Mucosa of rectum (tissue), 2 donors: ENCODE results near the gene RALY.

Experiments used
- H3K27ac ChIP-seq, 2 donors: one replicate each; pipeline ENCODE4 v1.7.0; 2013; ENCODE audit warnings: inconsistent platforms in 2 of 2, low read depth in 2 of 2, low read length in 2 of 2
- H3K27me3 ChIP-seq, 2 donors: one replicate each; pipeline ENCODE4 v1.7.0; 2013; ENCODE audit warnings: low read length in 2 of 2; ENCODE audit not compliant: control insufficient read depth in 2 of 2, insufficient read depth in 2 of 2
- H3K36me3 ChIP-seq, 2 donors: one replicate each; pipeline ENCODE4 v1.7.0; 2013; ENCODE audit warnings: low read length in 2 of 2; ENCODE audit not compliant: control insufficient read depth in 2 of 2, insufficient read depth in 2 of 2
- H3K4me1 ChIP-seq, 2 donors: one replicate each; pipeline ENCODE4 v1.7.0; 2013; ENCODE audit warnings: low read length in 2 of 2, mild to moderate bottlenecking in 1 of 2; ENCODE audit not compliant: control insufficient read depth in 2 of 2, insufficient read depth in 2 of 2
- H3K4me3 ChIP-seq, 2 donors: one replicate each; pipeline ENCODE4 v1.7.0; 2013; ENCODE audit warnings: low read length in 2 of 2
- H3K9ac ChIP-seq, 2 donors: one replicate each; pipeline ENCODE4 v1.7.0; 2013; ENCODE audit warnings: low read length in 2 of 2, low read depth in 1 of 2, mild to moderate bottlenecking in 1 of 2
- H3K9me3 ChIP-seq, 2 donors: one replicate each; pipeline ENCODE4 v1.7.0; 2013; ENCODE audit warnings: low read length in 2 of 2; ENCODE audit not compliant: control insufficient read depth in 2 of 2
- donor health status: healthy.
- donor health status: Normal muscosa, but diverticular disease.

RALY gene

DNA sequence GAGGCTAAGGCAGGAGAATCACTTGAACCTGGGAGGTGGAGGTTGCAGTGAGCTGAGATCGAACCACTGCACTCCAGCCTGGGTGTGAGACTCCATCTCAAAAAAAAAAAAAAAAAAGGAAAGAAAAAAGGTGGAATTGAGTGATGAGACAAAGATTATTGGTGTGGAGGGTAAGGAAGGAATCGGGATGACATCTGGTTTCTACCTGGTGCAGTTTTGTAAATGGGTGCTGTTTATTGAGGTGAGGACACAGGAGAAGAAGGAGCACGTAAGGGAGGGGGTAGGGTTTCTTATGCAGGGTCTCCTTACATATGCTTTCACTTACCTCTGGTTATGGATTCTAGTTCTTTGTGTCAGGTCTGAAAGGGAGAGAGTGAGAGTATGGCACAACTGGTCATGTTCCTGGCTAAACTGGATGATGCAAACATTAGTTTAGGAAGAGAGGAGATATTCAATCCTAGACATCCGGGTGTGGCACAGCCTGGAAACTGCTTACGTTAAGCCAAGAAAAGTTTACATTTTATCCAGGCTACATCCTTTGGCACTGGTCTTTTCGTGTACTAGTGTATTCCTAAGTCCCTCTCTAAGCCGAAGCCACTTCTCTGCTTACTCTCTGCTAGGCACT, 5.4 kb downstream of the RALY start:
- Histone ChIP-seq H3K36me3 (peaks cover 0 to 2% of the 10 kb centered on the region in 2 donors), H3K9ac (no peak overlapping the region), H3K9me3 (no peaks in the 10 kb centered on the region), H3K27me3 (no peaks in the 10 kb centered on the region), H3K4me1 (peaks cover 45 to 54% of the 10 kb centered on the region in 2 donors), H3K27ac (no peak overlapping the region), H3K4me3 (no peak overlapping the region)

DNA sequence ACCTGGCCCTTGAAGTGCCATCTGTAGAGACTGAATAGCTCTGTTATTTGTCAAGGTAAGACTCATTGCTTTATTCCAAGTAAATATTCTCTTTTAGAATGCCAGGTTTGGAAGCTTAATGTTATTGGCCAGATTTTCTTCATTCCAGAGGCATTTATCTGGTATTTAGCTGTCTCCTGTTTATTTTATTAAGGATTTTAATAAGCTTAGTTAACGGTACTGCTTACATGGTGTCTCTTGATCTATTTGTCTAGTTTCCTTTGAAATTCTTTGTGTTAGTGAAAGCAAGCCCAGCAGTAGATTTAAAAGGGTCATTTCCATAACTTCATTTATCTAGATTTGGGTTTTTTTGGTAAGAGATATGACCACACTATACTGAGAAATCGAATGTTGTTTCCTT, 7.7 kb downstream of the RALY start:
- Histone ChIP-seq H3K27ac (no peak overlapping the region), H3K9ac (no peak overlapping the region), H3K27me3 (no peaks in the 10 kb centered on the region), H3K4me3 (no peak overlapping the region), H3K36me3 (peaks cover 2% of the 10 kb centered on the region in 2 donors), H3K9me3 (no peaks in the 10 kb centered on the region), H3K4me1 (peaks cover 35 to 36% of the 10 kb centered on the region in 2 donors)

GRCh38 chr20:34004227-34004626, 10.5 kb downstream of the RALY start:
- Histone ChIP-seq H3K9ac (no peak overlapping the region), H3K4me1 (peaks cover 15 to 20% of the 10 kb centered on the region in 2 donors)

DNA sequence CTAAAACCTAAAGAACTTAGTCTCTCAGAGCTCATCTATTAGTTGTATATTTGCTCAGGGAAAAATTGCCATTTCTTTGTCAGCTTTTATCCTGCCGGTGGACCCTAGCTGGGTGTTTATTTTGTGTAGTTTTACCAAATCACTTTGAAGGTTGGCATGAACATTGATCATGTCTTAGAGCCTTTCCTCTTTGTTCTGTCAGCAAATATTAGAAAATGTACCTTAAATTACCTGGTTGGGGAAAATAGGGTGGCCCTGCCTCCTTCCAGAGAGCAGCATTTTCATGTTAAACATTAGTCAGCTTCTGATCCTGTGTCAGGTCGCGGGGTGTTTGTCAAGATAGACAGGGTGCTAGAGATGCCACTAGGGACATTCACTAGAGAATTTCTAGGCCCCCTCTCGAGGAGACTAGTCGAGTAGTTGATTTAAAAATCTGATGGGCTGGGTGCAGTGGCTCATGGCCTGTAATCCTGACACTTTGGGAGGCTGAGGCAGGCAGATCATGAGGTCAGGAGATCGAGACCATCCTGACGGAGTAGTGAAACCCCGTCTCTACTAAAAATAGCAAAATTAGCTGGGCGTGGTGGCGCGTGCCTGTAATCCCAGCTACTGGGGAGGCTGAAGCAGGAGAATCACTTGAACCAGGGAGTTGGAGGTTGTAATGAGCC, 11.2 kb downstream of the RALY start:
- Histone ChIP-seq H3K9me3 (no peaks in the 10 kb centered on the region), H3K27ac (no peak overlapping the region), H3K27me3 (no peaks in the 10 kb centered on the region), H3K9ac (no peak overlapping the region), H3K4me3 (no peak overlapping the region), H3K36me3 (peaks cover 2% of the 10 kb centered on the region in 2 donors), H3K4me1 (peaks cover 9 to 19% of the 10 kb centered on the region in 2 donors)

More at GRCh38 chr20:34004227-34004626, 10.5 kb downstream of the RALY start:
- Histone ChIP-seq H3K27ac (no peak overlapping the region), H3K9me3 (no peaks in the 10 kb centered on the region), H3K4me3 (no peak overlapping the region), H3K27me3 (no peaks in the 10 kb centered on the region), H3K36me3 (peaks cover 2% of the 10 kb centered on the region in 2 donors)

- H3K4me3 ChIP-seq: no peak overlapping the region
- H3K4me1 ChIP-seq: peaks cover 8 to 13% of the 10 kb centered on the region in 2 donors
- H3K27me3 ChIP-seq: no peaks in the 10 kb centered on the region
- peaks cover 2% of the 10 kb centered on the region in 2 donors for H3K36me3 ChIP-seq
- no peak overlapping the region for H3K27ac ChIP-seq
- no peak overlapping the region for H3K9ac ChIP-seq
- H3K9me3 ChIP-seq: no peaks in the 10 kb centered on the region
These were observed 12.9 kb downstream of the RALY start for GRCh38 chr20:34006619-34007018.

DNA sequence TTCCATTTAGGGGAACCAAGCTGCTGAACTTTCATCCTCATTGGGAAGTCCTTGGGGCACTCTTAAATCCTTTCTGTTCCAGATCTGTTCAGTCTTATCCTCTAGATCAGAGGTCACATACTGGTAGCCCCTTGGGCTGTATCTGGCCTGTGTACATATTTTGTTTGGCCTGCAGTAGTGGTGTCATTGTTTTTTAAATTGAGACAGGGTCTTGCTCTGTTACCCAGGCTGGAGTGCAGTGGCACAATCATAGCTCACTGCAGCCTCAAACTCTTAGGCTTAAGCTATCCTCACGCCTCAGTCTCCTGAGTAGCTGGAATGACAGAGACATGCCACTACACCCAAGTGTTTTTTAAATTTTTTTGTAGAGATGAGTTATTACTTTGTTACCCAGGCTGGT, 14.8 kb downstream of the RALY start:
- H3K27me3 ChIP-seq: no peaks in the 10 kb centered on the region
- peaks cover 6 to 19% of the 10 kb centered on the region in 2 donors for H3K4me1 ChIP-seq
- H3K27ac ChIP-seq: no peak overlapping the region
- no peak overlapping the region for H3K4me3 ChIP-seq
- H3K36me3 ChIP-seq: peaks cover 0 to 2% of the 10 kb centered on the region in 2 donors
- no peak overlapping the region for H3K9ac ChIP-seq
- no peaks in the 10 kb centered on the region for H3K9me3 ChIP-seq

GRCh38 chr20:34010405-34010931, 16.8 kb downstream of the RALY start:
- Histone ChIP-seq H3K36me3 (no peaks in the 10 kb centered on the region), H3K4me1 (peaks cover 6 to 25% of the 10 kb centered on the region in 2 donors), H3K4me3 (no peak overlapping the region), H3K9ac (no peak overlapping the region), H3K27me3 (no peaks in the 10 kb centered on the region), H3K9me3 (no peaks in the 10 kb centered on the region), H3K27ac (no peak overlapping the region)

DNA sequence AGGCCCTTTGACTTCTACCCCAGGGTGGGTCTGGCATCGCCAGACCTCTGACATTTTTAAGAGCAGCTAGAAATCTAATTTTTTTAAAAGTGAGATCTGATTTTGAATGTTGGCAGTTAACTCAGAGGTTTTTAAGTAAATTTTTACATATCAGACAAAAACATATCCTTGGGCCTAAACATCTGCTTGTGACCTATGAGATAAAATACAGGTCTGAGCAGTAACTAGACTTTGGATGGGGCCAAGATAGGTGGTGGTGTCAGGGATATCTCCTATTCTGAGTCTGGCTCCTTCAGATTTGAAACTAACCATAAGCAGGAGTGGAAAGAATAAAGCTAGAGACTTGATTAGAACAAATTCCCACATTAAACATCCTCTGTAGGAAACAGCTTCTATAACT, 17.6 kb downstream of the RALY start:
- no peaks in the 10 kb centered on the region for H3K9me3 ChIP-seq
- H3K4me3 ChIP-seq: no peak overlapping the region
- H3K4me1 ChIP-seq: peaks cover 6 to 33% of the 10 kb centered on the region in 2 donors

GRCh38 chr20:34012330-34012729, 18.6 kb downstream of the RALY start:
- Histone ChIP-seq H3K27ac (no peak overlapping the region), H3K9me3 (no peaks in the 10 kb centered on the region), H3K4me1 (peaks cover 14 to 40% of the 10 kb centered on the region in 2 donors), H3K36me3 (no peaks in the 10 kb centered on the region), H3K27me3 (no peaks in the 10 kb centered on the region), H3K9ac (no peak overlapping the region), H3K4me3 (no peak overlapping the region)

More for the DNA sequence above, 17.6 kb downstream of the RALY start:
- Histone ChIP-seq H3K27ac (no peak overlapping the region), H3K9ac (no peak overlapping the region), H3K27me3 (no peaks in the 10 kb centered on the region), H3K36me3 (no peaks in the 10 kb centered on the region)

DNA sequence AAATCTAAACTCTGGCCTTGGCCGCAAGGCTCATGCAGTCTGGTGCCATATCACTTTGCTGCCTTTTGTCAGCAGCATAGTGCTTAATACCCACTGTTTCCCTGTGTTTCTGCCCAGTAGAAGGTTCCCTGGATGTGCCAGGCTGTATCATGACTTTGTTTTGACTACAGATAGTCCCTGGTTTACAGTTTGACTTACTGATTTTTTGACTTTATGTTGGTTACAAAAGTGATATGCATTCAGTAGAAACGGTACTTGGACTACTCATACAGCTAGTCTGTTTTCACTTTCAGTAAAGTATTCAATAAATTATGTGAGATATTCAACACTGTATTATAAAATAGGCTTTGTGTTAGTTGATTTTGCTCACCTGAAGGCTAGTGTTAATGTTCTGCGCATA, 19.0 kb downstream of the RALY start:
- H3K27me3 ChIP-seq: no peaks in the 10 kb centered on the region
- no peak overlapping the region for H3K4me3 ChIP-seq
- H3K27ac ChIP-seq: no peak overlapping the region
- no peak overlapping the region for H3K9ac ChIP-seq
- no peaks in the 10 kb centered on the region for H3K9me3 ChIP-seq
- peaks cover 14 to 40% of the 10 kb centered on the region in 2 donors for H3K4me1 ChIP-seq
- H3K36me3 ChIP-seq: no peaks in the 10 kb centered on the region
